ENCODE measurements around the gene FALEC. TPM values are rescaled to one million over a fixed set of nuclear protein-coding genes. Genes with fewer than 3 reads are reported as not detected.

FALEC gene
- polyA plus RNA-seq, 2 of the 4 experiments (the other 2 are of a cell fraction), result 0.36 to 0.80 TPM

DNA sequence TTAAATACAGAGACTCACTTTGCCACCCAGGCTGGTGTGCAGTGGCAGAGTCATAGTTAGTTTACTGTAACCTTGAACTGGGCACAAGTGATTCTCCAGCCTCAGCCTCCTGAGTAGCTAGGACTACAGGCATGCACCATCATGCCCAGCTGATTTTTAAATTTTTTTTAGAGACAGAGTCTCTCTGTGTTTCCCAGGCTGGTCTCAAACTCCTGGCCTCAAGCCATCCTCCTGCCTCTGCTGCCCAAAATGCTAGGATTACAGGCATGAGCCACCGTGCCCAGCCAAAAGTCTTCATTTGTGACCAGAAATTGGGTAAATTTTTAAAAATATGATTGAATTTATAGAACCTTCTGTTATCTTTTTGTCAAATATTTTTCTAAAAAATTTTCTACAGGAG is 46.3 kb upstream of the FALEC start:
- H3K4me2 ChIP-seq, result no peak overlapping the region
- no peaks in the 10 kb centered on the region for H3K4me1 ChIP-seq
- 93% methylated on average over 1 of the region's 1 CpG for WGBS (ENCODE audit: missing lambda C conversion rate)
- FAIRE-seq, result no peak
- no peak for ATAC-seq
- no peak for DNase-seq (ENCODE audit: low read depth in 1 of 2, low spot score in 1 of 2)
- POLR2A ChIA-PET, result no interaction called here
- no peak for TF ChIP-seq KDM5A (IDR thresholded peaks at IDR 0.05)
- no peak for TF ChIP-seq RARB (CRISPR knock-in tag; IDR thresholded peaks at IDR 0.05)
- TF ChIP-seq, protein P1, sequence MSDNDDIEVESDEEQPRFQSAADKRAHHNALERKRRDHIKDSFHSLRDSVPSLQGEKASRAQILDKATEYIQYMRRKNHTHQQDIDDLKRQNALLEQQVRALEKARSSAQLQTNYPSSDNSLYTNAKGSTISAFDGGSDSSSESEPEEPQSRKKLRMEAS (IDR thresholded peaks at IDR 0.05), result no peak
- TF ChIP-seq HEYL (CRISPR knock-in tag; IDR thresholded peaks at IDR 0.05), result no peak
- no peak for TF ChIP-seq CBX8 (IDR thresholded peaks at IDR 0.05)
- TF ChIP-seq ZSCAN20 (CRISPR knock-in tag; IDR thresholded peaks at IDR 0.05), result no peak
- no peak for TF ChIP-seq BHLHE40 (IDR thresholded peaks at IDR 0.05; ENCODE audit: low read depth, low read length)
- no peak for TF ChIP-seq NR3C1 (IDR thresholded peaks at IDR 0.05)
- TF ChIP-seq, protein P2, sequence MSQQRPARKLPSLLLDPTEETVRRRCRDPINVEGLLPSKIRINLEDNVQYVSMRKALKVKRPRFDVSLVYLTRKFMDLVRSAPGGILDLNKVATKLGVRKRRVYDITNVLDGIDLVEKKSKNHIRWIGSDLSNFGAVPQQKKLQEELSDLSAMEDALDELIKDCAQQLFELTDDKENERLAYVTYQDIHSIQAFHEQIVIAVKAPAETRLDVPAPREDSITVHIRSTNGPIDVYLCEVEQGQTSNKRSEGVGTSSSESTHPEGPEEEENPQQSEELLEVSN (IDR thresholded peaks at IDR 0.05; ENCODE audit: borderline replicate concordance, low read depth), result no peak
- TF ChIP-seq HOXB5 (CRISPR knock-in tag; IDR thresholded peaks at IDR 0.05), result no peak
- TF ChIP-seq NPAS2 (CRISPR knock-in tag; IDR thresholded peaks at IDR 0.05; ENCODE audit: borderline replicate concordance), result no peak
- TF ChIP-seq RAD21 (conservative IDR thresholded peaks at IDR 0.05 in 1 of 2, IDR thresholded peaks at IDR 0.05 in 1 of 2), result no peak
- H3K27ac ChIP-seq, result no peak overlapping the region
- CTCF ChIA-PET, result interaction anchor here (0.9 to 1.2 kb wide), 4 partner anchors 11 to 64 kb away, joined by 3 to 6 read pairs (median 3); no protein-coding TSS in a partner anchor
- no peaks in the 10 kb centered on the region for H3K9me3 ChIP-seq
- no peak overlapping the region for H3K4me3 ChIP-seq

DNA sequence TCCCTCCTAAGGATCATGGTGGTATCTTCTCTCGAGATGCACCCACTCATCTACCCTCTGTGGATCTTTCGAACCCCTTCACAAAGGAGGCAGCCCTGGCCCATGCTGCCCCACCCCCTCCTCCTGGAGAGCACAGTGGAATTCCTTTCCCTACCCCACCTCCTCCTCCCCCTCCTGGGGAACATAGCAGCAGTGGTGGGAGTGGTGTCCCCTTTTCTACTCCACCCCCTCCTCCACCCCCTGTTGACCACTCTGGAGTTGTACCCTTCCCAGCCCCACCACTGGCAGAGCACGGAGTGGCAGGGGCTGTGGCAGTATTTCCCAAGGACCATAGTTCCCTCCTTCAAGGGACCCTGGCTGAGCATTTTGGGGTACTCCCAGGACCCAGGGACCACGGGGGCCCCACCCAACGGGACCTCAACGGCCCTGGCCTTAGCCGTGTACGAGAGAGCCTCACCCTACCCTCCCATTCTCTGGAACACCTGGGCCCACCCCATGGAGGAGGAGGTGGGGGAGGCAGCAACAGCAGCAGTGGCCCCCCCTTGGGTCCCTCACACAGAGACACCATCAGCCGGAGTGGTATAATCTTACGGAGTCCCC is 42.9 kb upstream of the FALEC start:
- FAIRE-seq, result no peak

More for the DNA sequence above, 42.9 kb upstream of the FALEC start:
- no peak for ATAC-seq
- peaks cover 5% of the 10 kb centered on the region; the same call in 1 of the 3 replicates for H3K4me1 ChIP-seq
- no peak overlapping the region for H3K4me2 ChIP-seq
- H3K4me3 ChIP-seq, result no peak overlapping the region
- ChIA-PET POLR2A (no interaction called here), CTCF (no interaction called here)
- DNase-seq (ENCODE audit: low read depth in 1 of 2, low spot score in 1 of 2), result no peak
- H3K9me3 ChIP-seq, result no peaks in the 10 kb centered on the region
- WGBS (ENCODE audit: missing lambda C conversion rate), result 95% methylated on average over 10 of the region's 10 CpGs
- TF ChIP-seq HOXB5 (CRISPR knock-in tag; IDR thresholded peaks at IDR 0.05) (no peak), FOXS1 (CRISPR knock-in tag; IDR thresholded peaks at IDR 0.05) (no peak), ZFP36 (IDR thresholded peaks at IDR 0.05; ENCODE audit: borderline replicate concordance, partially characterized antibody) (no peak), TP53 (CRISPR knock-in tag; IDR thresholded peaks at IDR 0.05) (no peak), CHD2 (IDR thresholded peaks at IDR 0.05; ENCODE audit: low read length, partially characterized antibody) (no peak), CEBPB (IDR thresholded peaks at IDR 0.05) (no peak), NR3C1 (IDR thresholded peaks at IDR 0.05) (no peak), CBX8 (IDR thresholded peaks at IDR 0.05) (no peak), POLR2A (IDR thresholded peaks at IDR 0.05; ENCODE audit: low read length) (no peak), JUNB (IDR thresholded peaks at IDR 0.05) (no peak), MAZ (IDR thresholded peaks at IDR 0.05; ENCODE audit: borderline replicate concordance, low read depth, low read length) (no peak), EHMT2 (IDR thresholded peaks at IDR 0.05; ENCODE audit: low read depth) (no peak), JUN (IDR thresholded peaks at IDR 0.05) (no peak), CBX2 (IDR thresholded peaks at IDR 0.05; ENCODE audit: borderline replicate concordance, low read depth) (no peak), RARB (CRISPR knock-in tag; IDR thresholded peaks at IDR 0.05) (no peak)
- TF ChIP-seq, protein P1 (IDR thresholded peaks at IDR 0.05), result no peak
- TF ChIP-seq, protein P3, sequence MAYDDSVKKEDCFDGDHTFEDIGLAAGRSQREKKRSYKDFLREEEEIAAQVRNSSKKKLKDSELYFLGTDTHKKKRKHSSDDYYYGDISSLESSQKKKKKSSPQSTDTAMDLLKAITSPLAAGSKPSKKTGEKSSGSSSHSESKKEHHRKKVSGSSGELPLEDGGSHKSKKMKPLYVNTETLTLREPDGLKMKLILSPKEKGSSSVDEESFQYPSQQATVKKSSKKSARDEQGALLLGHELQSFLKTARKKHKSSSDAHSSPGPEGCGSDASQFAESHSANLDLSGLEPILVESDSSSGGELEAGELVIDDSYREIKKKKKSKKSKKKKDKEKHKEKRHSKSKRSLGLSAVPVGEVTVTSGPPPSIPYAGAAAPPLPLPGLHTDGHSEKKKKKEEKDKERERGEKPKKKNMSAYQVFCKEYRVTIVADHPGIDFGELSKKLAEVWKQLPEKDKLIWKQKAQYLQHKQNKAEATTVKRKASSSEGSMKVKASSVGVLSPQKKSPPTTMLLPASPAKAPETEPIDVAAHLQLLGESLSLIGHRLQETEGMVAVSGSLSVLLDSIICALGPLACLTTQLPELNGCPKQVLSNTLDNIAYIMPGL (CRISPR knock-in tag; IDR thresholded peaks at IDR 0.05; ENCODE audit: borderline replicate concordance), result no peak
- TF ChIP-seq, protein P4, sequence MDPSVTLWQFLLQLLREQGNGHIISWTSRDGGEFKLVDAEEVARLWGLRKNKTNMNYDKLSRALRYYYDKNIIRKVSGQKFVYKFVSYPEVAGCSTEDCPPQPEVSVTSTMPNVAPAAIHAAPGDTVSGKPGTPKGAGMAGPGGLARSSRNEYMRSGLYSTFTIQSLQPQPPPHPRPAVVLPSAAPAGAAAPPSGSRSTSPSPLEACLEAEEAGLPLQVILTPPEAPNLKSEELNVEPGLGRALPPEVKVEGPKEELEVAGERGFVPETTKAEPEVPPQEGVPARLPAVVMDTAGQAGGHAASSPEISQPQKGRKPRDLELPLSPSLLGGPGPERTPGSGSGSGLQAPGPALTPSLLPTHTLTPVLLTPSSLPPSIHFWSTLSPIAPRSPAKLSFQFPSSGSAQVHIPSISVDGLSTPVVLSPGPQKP (IDR thresholded peaks at IDR 0.05; ENCODE audit: low read depth, low read length), result no peak
- TF ChIP-seq, protein P5, sequence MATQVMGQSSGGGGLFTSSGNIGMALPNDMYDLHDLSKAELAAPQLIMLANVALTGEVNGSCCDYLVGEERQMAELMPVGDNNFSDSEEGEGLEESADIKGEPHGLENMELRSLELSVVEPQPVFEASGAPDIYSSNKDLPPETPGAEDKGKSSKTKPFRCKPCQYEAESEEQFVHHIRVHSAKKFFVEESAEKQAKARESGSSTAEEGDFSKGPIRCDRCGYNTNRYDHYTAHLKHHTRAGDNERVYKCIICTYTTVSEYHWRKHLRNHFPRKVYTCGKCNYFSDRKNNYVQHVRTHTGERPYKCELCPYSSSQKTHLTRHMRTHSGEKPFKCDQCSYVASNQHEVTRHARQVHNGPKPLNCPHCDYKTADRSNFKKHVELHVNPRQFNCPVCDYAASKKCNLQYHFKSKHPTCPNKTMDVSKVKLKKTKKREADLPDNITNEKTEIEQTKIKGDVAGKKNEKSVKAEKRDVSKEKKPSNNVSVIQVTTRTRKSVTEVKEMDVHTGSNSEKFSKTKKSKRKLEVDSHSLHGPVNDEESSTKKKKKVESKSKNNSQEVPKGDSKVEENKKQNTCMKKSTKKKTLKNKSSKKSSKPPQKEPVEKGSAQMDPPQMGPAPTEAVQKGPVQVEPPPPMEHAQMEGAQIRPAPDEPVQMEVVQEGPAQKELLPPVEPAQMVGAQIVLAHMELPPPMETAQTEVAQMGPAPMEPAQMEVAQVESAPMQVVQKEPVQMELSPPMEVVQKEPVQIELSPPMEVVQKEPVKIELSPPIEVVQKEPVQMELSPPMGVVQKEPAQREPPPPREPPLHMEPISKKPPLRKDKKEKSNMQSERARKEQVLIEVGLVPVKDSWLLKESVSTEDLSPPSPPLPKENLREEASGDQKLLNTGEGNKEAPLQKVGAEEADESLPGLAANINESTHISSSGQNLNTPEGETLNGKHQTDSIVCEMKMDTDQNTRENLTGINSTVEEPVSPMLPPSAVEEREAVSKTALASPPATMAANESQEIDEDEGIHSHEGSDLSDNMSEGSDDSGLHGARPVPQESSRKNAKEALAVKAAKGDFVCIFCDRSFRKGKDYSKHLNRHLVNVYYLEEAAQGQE (IDR thresholded peaks at IDR 0.05), result no peak
- TF ChIP-seq, protein P6, sequence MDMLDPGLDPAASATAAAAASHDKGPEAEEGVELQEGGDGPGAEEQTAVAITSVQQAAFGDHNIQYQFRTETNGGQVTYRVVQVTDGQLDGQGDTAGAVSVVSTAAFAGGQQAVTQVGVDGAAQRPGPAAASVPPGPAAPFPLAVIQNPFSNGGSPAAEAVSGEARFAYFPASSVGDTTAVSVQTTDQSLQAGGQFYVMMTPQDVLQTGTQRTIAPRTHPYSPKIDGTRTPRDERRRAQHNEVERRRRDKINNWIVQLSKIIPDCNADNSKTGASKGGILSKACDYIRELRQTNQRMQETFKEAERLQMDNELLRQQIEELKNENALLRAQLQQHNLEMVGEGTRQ (IDR thresholded peaks at IDR 0.05), result no peak
- H3K27ac ChIP-seq, result no peak overlapping the region
